Kidney glomerular epithelial cell (primary cell): Measurements from ENCODE around the gene CACNG5.

Source experiments
- DNase-seq: peaks from one replicate; lab custom pipeline; 2025; lab: John Stamatoyannopoulos, UW

The CACNG5 gene

DNA sequence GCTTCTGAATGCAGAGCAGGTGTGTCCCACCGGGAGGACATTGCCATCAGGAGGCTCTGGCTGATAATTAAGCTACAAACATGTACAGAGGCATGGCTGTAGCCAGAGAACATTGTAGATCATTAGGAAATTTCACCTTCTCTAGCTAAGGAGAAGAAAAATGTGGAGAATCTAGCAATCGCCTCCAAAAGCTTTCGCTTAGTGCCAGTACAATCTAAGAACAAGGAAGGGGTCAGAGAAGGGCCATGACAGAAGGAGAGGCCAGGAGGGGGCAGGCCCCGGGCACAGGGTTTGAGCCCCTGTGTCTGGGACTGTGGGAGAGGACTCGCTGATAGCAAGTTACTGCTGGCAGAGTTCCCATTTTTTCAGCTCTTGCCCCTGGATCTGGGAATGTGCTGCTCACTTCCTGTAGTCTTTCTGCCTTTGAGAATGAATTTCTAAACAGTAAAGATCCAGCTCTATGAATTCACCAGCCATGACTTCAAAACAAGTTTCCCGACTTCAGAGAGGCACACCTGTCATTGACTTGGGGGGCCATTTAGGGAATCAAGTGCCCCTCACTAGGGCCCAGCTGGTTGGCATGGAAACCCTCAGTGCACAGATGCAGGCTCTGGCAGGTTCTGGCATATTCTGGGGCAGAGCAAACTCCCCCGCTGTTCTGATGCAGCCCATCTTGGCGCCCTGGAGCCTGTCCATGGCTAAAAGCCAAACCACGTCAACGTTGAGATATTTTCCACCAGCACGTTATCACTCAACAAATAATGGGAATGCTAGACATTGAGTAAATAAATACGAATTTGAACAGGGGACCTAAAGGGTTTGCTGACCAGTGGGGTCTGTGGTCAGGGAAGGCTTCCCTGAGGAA is 70.1 kb downstream of the CACNG5 start:
- DNase-seq, result peak; percentile 45

DNA sequence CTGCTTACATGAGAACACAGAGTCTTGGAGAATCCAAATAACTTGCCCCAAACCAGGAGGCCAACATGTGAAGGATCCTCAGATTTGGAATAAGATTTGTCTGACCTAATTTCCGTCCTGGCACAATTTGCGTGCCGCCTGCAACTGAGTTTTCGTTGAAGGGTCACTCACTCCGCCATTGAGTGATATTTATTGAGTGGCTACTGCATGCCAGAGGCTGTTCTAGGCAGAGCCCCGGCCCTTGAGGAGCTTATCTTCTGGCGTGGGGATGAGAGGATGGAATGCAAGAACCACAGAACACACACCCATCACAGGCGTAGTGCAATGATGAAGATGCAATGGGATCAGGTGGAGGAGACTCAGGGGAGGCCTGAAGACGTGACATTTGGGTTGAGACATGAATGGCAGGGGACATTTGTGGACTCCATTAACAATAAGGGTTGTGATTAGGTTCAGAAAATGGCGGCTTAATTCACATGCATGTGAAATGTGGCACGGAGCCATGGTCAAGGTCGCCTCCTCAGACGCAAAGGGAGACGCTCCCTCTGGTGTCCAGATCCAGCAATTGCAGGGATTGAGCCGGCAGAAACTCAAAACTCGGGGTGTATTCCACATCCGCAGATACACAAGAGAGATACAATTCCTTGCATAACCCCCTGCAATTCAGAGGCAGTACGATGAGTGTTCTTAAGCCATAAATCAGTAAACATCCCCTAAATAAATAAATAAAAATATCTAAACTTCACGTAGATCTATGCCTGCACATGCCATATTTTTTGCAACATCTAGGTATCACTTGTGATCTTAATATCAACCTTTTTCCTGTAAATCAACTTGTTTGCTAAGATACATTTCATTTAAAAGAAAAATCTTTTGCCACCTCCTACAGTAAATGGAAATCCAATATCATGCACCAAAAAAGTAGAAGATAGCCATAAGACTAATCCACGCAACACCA is 71.7 kb downstream of the CACNG5 start:
- DNase-seq, result peak; percentile 70

DNA sequence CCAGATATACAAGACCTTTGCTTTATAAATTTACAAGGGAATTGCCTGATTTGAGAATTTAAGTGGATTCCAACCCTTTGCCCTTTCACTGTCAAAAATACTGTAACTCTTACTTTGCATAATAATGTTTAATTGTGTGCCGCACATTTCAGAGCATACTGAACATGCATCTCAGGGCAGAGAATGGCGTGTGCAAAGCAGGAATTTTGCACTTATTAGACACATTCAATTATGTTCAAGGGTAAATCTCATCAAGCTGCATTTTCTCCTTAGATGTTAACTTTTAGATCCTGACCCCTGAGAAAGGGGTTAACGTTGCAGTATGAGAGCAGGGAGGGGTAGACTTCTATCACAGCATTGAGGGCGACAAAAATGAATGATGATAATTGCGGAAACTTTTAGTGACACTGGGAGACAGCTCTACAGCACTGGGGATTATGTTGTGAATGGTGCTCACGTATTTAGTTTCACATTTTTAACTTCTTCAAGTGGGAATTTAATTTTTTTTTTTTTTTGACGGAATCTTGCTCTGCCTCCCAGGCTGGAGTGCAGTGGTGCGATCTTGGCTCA is 75.0 kb downstream of the CACNG5 start:
- no peak for DNase-seq

DNA sequence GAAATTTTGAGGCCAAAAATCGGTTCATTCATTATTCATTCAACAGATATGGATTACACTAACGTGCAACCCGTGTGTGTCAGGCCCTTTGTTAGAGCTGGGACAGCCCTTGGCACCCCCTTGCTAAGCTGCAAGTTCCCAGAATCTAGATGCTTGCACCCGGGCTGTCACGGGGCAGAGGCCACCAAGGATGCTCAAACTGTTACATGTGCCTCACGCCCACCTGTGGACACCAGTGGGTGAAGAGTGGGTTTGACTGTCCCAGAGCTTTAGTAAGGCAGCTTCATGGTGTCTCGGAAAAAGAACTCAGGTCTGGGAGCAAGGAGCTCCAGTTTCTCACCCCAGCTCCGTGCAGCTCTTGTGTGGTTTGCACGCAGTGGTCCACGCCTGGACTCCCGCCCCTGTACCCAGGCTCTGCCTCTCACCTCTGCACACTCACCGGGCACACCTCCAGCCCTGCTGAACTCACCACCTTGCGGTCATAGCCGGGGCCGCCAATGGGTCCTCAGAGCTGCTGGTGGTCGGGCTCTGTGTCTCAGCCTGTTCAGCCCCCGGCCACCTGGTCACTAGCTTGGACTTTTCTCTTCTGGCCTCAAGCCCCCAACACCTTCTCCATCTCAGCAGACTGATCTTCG is 75.9 kb downstream of the CACNG5 start:
- DNase-seq, result no peak

DNA sequence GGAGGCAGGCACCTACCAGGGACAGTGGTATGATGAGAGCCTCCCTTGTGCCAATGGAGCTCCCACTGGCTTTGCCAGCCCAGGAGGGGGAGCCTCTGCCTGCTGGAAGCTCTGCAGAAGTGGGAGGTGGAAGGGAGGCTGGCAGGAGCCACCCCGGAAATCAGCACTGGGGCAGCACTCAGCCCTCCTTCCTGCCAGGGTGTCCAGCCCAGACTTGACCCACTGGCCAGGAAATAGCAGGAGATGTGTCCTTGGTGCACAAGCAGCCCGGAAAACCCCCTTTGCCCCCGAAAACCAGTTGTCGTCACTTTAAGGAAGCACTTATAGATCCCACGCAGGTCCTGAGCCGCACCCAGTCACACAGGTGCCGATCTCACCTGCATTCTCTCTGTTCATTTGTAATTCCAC is 80.3 kb downstream of the CACNG5 start:
- peak; percentile 12 for DNase-seq

DNA sequence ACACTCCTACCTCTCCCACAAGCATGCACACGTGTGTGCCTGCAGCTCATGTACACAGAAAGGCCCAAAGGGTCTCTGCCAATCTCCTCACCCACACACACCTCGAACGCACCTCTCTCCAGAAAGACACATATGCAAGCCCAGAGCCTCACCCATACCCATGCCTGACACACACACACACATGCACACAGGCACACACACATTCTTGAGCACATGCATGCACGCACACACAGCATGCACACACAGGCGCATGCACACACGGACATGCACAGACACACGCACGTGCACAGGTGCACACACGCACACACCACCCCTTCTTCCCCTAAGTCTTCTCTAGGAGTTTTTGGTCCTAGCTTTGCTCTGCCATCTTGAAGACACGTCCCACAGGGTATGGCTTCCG is 80.9 kb downstream of the CACNG5 start:
- no peak for DNase-seq

DNA sequence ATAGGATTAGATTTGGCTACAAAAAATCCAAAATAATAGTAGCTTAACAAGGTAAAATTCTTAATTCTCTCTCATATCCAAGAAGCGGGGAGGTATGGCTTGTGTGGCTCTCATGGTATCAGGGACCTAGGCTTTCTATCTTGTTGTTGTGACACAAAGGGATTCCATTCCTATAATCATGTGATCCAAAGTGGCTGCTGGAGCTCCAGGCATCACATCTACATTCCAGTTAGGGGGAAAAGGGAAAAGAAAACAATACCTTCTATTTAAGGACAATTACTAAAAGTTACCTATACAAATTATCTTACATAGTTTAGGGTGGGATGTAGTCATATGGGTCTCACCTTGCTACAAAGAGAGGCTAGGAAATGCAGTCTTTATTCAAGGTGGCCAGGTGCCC is 82.0 kb downstream of the CACNG5 start:
- DNase-seq, result no peak

DNA sequence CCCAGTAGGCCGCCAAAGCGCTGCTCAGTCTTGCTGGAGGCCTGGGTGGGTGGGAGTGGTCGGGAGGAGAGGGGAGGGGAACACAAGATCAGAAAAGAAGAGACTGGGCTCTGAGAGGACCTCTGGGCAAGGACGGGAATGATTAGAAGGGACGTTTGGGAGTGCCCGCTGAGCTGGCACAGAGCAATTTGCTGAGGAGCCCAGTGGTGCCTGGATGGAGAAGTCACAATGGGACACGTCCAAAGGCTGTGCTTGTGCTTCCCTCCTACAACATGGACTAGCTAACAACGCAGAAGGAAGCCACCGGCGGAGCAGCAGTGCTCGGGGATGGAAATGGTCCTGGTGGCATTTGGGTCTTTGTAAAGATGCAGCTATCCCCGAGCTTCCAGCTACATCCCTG is 84.0 kb downstream of the CACNG5 start:
- DNase-seq, result no peak

DNA sequence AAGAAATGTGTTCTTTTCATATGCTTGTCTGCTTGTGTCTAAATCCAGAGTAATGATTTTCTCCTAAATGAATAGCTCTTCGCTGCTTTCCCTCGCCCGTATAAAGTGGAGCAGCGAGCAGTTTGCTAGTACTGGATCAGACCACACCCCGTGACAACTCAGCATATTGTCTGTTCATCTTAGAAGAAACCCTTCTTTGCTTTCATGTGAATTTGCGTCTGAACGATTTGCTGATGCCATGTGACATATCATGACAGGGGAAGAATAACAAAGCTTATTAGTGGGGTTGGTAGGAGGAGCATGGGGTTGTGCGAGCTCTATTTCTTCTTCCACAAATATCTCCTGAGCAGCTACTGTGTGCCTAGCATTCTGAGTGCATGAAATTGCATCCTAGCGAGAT is 85.5 kb downstream of the CACNG5 start:
- no peak for DNase-seq

DNA sequence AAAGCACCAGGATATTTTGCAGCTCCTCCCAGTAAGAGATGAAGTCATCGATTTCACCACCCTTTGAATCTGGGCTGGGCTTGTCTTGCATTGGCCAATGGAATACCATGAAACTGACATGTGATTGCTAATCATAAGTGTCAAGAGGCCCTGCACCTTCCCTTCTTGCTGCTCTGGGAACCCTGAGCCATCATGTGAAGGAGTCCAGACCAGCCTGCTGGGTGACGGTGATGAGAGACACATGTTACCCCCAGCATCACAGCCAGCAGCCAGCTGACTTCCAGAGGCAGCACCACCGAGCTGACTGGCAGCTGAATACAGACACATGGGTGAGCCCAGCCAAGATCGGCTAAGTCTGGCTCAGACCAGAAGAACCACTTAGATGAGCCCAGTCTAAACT is 86.0 kb downstream of the CACNG5 start:
- no peak for DNase-seq

DNA sequence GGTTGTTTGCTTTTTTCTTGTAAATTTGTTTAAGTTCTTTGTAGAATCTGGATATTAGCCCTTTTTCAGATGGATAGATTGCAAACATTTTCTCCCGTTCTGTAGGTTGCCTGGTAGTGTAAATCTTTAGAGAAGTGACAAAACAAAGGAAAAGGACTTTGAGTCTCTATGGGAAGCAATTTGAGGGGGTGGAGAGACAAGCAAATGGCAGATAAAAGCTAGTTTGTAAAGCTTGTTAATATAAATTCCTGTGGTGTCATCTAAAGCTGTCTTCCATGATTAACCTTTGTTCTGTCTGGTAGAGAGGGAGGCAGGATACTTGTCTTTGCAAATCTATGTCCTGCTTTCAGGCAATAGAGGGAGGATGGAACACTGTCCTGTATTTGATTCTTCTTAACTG is 89.0 kb downstream of the CACNG5 start:
- no peak for DNase-seq

DNA sequence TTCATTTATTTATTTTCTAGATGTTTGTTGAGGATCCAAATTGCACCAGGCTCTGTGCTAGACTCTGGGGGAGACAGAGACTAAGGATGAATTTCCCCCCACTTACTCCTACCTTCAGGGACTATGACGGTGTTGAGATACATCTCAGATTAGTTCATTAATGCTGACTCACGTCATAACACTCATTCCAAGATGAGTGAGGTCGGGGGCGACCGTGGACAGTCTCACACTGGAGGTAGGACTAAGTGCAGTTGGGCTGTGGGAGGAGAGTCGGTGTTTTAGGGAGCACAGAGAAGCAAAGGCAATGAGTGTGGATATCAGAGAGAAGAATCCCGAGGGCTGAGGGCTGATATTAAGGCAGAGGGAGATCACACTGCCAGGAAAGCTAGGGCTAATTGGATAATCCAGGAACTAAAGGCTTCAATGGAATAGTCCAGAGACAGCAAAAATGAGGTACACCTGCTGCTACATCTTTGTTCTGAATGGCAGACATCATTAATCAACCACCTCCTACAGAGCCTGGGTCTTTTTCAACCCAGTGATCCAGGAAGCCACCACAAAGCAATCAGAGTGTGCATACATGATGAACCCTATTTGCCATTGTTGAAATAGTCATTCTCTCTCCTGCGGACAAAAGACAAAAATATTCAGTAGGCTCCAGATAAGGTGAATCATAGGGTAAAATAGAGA is 91.0 kb downstream of the CACNG5 start:
- DNase-seq, result no peak

DNA sequence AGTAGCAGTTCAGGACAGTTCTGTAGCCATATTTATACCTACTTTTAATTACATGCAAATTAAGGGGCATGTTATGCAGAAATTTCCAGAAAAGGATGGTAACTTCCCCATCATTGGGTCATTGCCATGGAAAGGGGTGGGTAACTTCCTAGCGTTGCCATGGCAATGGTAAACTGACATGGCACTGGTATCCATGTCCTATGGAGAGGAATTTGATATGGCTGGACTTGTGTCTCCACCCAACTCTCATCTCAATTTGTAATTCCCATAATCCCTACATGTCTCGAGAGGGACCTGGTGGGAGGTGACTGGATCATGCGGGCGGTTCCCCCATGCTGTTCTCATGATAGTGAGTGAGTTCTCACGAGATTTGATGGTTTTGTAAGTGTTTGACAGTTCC is 94.0 kb downstream of the CACNG5 start:
- no peak for DNase-seq

DNA sequence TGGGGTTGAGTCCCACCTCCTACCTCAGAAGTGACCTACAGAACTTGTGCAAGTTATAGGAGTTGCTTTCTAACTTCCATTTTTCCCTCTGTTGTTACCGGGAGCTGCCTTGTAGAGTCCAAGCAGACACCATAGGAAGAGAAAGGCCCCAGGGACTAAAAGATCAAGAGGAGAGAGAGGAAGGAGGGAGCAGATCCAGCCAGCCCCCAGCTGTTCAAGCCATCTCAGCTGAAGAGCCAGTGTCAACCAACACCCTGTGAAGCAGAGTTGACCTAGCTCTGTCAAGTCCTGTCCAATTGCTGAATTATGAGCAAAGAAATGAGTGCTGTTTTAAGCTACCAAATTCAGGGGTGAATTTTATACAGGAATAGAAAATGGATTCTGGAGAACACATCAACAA is 94.7 kb downstream of the CACNG5 start:
- DNase-seq, result no peak

DNA sequence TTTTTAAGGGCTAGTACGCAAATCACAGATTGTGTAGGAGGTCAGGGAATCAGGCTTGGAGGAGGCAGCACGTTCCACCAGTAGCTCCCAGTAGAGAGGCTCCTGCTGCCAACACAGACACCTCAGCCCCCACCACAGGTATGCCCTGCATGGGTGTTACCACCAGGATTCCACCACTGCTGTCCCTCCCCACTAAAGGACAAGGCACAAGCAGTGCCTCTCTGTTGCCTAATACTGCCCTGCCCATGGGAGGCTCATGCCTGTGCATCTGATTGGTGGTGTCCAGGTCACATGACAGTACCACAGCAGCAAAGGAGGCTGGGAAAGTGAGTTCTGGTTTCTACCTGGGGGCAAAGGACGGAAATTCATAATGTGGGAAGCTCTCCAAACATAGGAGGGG is 96.0 kb downstream of the CACNG5 start:
- no peak for DNase-seq

DNA sequence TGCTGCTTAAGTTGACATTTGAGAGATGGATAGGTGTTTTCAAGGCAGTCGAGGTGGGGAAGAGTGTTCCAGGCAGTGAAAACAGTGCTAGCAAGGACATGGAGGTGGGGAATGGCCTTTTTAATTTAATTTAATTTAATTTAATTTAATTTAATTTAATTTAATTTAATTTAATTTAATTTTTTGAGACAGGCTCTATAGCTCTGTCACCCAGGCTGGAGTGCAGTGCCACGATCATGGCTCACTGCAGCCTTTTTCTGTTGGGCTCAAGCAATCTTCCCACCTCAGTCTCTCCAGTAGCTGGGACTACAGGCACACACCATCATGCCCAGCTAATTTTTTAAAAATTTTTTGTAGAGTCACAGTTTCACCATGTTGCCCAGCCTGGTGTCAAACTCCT is 97.4 kb downstream of the CACNG5 start:
- DNase-seq, result no peak

DNA sequence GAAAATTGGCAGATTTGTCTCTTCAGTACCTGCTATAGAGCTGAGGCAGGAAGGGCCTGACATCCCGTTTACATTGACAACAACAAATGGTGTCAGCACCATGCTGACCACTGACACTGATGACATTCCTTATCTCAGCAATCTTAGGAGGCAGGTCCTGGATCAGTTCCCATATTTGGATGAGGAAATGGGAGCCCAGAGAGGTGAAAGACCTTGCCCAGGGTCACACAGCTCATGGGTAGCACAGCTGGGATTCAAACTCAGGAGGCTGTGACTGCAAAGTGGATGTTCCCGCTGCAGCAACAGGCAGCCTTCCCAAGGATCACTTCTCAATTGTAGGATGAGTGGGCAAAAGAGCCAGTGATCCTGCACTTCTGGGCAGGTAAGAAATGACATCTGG is 99.1 kb downstream of the CACNG5 start:
- no peak for DNase-seq
